Measurements from ENCODE around the gene RCCD1.

The RCCD1 gene

GRCh38 chr15:90968434-90968833 is 13.8 kb downstream of the RCCD1 start:
- no peak for DNase-seq

DNA sequence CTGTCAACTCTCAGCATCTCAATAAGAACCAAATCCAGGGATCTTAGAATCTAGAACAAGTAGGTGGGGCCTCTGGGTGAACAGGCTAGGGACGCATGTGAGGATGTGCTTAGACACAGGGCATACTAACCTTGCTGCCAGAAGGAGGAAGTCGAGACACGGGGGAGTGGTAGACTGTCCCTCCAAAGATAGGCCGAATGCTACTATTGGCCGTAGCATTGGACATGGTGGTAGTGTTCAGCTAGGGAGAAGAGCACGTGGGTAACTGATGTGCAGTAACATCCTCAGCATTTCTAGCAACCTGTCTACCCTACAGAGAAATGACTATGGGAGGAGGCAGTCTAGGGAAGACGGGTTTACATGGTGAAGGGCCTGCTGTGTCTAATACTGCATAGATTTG is 15.6 kb downstream of the RCCD1 start:
- no peak for DNase-seq

GRCh38 chr15:90972133-90972532 is 17.4 kb downstream of the RCCD1 start:
- DNase-seq, result no peak

DNA sequence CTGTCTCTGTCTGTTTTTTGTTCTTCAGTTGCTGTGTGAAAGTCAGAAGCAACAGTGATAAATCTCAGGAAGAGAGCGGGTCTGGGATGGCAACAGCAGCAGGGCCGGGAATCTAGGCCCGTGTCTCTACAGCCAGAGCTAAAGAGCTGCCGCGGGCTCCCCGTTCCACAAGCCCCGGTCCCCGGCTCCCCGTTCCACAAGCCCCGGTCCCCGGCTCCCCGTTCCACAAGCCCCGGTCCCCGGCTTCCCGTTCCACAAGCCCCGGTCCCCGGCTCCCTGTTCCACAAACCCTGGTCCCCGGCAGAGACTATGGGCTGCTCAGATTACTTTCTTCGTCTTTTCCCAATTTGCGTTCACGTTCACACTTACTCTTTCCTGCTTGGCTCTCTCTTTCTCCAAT is 19.5 kb downstream of the RCCD1 start:
- DNase-seq, result no peak

- no peak for DNase-seq
These were observed 24.9 kb downstream of the RCCD1 start for GRCh38 chr15:90979582-90979981.

- no peak for DNase-seq
These were observed 27.0 kb downstream of the RCCD1 start for GRCh38 chr15:90981681-90982080.

DNA sequence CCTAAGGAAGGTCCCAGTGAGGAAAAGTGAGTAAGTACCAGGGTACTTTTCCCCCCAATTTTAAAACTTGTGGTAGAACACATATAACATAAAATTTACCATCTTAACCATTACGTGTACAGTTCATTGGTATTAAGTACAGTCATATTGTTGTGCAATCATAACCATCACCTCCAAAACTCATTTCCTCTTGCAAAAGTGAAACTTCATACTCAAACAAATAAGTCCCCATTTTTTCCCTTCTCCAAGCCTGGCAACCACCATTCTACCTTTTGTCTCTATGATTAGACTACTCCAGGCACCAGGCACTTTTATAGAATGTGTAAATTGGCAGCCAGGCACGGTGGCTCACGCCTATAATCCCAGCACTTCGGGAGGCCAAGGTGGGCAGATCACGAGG is 27.5 kb downstream of the RCCD1 start:
- DNase-seq, result no peak

GRCh38 chr15:90986790-90987507 is 32.3 kb downstream of the RCCD1 start:
- DNase-seq, result no peak

- DNase-seq, result no peak
These were observed 33.0 kb downstream of the RCCD1 start for GRCh38 chr15:90987561-90988141.

DNA sequence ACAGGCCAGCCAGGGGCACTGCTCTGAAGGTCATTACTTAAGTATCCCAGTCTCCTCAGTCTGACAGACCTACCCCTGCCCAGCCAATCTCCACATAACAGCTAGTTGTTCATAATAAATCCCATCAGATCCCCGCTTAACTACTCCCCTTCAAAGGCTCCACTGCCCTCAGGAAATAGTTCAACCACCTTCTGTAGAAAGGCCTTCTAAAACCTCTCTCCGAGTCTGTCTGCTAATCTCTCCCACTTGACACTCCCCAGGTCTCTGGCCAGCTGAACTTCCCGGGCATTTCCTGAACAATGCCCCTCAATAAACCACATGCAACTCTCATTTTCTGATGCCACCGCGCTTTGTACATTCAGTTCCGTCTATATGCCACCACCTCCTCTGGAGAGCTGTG is 33.6 kb downstream of the RCCD1 start:
- DNase-seq, result no peak

DNA sequence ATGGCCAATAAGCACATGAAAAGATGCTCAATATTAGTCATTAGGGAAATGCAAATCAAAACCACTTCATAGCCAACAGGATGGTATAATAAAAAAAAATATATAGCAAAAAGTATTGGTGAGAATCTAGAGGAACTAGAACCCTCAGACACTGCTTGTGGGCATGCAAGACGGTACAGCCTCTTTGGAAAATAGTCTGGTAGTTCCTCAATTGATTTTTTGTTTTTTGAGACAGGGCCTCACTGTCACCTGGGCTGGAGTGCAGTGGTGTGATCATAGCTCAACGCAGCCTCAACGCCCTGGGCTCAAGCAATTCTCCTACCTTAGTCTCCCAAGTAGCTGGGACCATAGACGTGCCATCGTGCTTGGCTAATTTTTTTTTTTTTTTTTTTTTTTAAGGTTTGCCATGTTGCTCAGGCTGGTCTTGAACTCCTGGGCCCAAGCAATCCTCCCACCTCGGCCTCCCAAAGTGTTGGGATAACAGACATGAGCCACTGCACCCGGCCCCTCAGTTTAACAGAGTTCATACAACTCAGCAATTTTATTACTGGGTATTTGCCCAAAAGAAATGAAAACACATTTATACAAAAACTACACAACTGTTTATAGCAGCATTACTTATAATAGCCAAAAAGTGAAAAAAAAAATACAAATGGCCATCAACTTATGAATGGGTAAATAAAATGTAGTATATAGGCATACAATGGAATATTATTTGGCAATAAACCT is 34.5 kb downstream of the RCCD1 start:
- no peak for DNase-seq

- no peak for DNase-seq
These were observed 35.8 kb downstream of the RCCD1 start for GRCh38 chr15:90990446-90990845.

DNA sequence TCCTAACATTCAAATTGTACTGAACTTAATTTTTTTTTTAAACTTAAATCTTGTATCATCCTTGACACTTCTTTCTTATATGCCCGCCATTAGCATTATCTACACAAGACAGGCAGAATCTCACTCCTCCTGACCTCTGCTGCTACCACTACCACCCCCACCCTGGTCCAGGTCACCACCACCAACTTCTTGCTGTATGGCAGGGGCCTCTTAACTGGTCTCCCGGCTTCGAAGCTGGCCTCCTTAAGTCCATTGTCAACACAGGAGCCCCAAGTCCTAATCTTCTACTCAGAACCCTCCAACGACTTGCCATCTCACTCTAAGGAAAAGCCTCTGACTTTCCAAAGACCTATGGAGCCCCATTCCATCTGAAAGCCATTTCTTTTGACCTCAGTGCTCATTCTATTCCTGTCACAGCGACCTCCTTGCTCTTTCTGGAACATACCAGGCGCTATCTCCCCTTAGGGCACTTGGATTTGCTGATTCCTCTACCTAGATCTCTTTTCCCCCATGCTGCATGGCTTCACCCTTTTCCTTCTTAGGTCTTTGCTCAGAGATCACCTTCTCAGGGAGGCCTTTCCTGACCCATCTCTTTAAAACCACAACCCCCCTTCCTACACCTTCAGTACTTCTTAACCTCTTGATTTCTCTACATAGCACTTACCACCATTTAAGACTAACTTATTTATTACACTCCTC is 37.1 kb downstream of the RCCD1 start:
- DNase-seq, result no peak

DNA sequence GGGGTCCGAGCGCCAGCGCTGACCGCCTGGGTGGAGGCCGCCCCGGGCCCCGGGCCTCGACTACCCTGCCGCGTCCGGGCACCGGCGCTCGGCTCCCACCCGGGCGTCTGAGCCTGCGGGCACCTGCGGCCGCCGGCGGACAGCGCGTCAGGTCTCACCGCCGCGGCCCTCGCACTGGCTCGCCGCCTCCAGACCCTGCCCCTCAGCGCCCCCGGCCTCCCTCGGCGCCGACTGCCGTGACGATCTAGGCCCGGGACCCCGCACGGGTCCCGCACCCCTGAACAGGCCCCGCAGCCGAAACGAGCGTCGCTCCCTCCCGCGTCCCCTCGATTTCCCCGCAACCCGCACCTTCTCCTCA is 39.4 kb downstream of the RCCD1 start:
- DNase-seq, result peak; percentile 27

- peak; percentile 99 for DNase-seq
These were observed 40.0 kb downstream of the RCCD1 start, which contains the start of gene PRC1 for GRCh38 chr15:90994417-90995311. TSS of gene PRC1 (minus strand) at chr15:90994535. CDS start at chr15:90994417, 118 bp downstream.

GRCh38 chr15:90998737-90999136 is 44.1 kb downstream of the RCCD1 start:
- no peak for DNase-seq

DNA sequence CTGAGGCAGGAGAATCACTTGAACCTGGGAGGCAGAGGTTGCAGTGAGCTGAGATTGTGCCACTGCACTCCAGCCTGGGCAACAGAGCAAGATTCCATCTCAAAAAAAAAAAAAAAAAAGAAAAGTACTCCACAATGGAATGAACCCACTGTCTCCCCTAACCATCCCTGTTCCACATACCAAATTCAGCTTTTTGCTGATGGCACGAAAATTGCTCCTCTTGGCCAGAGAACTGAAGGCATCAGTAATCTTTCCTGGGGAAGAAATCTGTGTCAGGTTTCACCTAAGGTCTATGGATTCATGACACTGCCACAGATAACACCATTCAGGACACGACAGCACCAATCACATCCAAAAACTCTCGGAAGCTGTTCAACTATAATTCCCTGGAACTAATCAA is 46.5 kb downstream of the RCCD1 start:
- DNase-seq, result no peak

- no peak for DNase-seq
These were observed 52.6 kb downstream of the RCCD1 start for GRCh38 chr15:91007266-91007665.

Measured in stimulated activated CD8-positive, alpha-beta memory T cell treated with anti-CD3 and anti-CD28 coated beads, Interleukin-4, amount 100 ng/mL, for 48 hours (primary cell).